Neutrophil (primary cell): ENCODE data around the gene CLEC2L.

Source experiments
- H3K27ac ChIP-seq: fragments of 200-600 bp; sonication (generic); 2 replicates; pipeline ENCODE4 v1.5.1; 2016; ENCODE audit warnings: mild to moderate bottlenecking, moderate library complexity
- H3K27me3 ChIP-seq: fragments of 200-600 bp; sonication (generic); 2 replicates; pipeline ENCODE4 v1.6.0; 2016; ENCODE audit warnings: mild to moderate bottlenecking
- H3K36me3 ChIP-seq: fragments of 200-600 bp; sonication (generic); 2 replicates; pipeline ENCODE4 v1.5.1; 2017
- H3K4me1 ChIP-seq, 2 experiments: fragments of 200-600 bp in 1 of 2; sonication (generic) in 1 of 2; 1 replicate in 1 of 2; 2 replicates in 1 of 2; pipeline versions ENCODE4 v1.5.1 to v1.6.1; 2013 to 2016; ENCODE audit warnings: low read depth in 1 of 2, low read length in 1 of 2, mild to moderate bottlenecking in 1 of 2, moderate library complexity in 1 of 2; ENCODE audit not compliant: control insufficient read depth in 1 of 2, insufficient read depth in 1 of 2
- H3K4me3 ChIP-seq, 2 experiments: fragments of 200-600 bp in 1 of 2; sonication (generic) in 1 of 2; 1 replicate in 1 of 2; 2 replicates in 1 of 2; pipeline ENCODE4 v1.5.1; 2013 to 2016; ENCODE audit warnings: low read depth in 1 of 2, low read length in 1 of 2, mild to moderate bottlenecking in 1 of 2, moderate library complexity in 1 of 2
- H3K9me3 ChIP-seq: fragments of 200-600 bp; sonication (generic); 2 replicates; pipeline ENCODE4 v1.5.1; 2016
- TF ChIP-seq, protein P1 (sequence below): fragments of 200-600 bp; sonication (generic); IDR thresholded peaks from 2 replicates; pipeline ENCODE4 v1.5.1; 2016; ENCODE audit warnings: antibody characterized with exemption

Gene CLEC2L

GRCh38 chr7:139522830-139523198, 671 bp upstream of the CLEC2L start:
- Histone ChIP-seq H3K36me3 (no peaks in the 10 kb centered on the region), H3K27me3 (peaks cover 73% of the 10 kb centered on the region), H3K9me3 (no peaks in the 10 kb centered on the region), H3K4me1 (no peaks in the 10 kb centered on the region), H3K27ac (no peak overlapping the region), H3K4me3 (no peak overlapping the region)
- TF ChIP-seq, protein P1, sequence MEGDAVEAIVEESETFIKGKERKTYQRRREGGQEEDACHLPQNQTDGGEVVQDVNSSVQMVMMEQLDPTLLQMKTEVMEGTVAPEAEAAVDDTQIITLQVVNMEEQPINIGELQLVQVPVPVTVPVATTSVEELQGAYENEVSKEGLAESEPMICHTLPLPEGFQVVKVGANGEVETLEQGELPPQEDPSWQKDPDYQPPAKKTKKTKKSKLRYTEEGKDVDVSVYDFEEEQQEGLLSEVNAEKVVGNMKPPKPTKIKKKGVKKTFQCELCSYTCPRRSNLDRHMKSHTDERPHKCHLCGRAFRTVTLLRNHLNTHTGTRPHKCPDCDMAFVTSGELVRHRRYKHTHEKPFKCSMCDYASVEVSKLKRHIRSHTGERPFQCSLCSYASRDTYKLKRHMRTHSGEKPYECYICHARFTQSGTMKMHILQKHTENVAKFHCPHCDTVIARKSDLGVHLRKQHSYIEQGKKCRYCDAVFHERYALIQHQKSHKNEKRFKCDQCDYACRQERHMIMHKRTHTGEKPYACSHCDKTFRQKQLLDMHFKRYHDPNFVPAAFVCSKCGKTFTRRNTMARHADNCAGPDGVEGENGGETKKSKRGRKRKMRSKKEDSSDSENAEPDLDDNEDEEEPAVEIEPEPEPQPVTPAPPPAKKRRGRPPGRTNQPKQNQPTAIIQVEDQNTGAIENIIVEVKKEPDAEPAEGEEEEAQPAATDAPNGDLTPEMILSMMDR, result no peak

DNA sequence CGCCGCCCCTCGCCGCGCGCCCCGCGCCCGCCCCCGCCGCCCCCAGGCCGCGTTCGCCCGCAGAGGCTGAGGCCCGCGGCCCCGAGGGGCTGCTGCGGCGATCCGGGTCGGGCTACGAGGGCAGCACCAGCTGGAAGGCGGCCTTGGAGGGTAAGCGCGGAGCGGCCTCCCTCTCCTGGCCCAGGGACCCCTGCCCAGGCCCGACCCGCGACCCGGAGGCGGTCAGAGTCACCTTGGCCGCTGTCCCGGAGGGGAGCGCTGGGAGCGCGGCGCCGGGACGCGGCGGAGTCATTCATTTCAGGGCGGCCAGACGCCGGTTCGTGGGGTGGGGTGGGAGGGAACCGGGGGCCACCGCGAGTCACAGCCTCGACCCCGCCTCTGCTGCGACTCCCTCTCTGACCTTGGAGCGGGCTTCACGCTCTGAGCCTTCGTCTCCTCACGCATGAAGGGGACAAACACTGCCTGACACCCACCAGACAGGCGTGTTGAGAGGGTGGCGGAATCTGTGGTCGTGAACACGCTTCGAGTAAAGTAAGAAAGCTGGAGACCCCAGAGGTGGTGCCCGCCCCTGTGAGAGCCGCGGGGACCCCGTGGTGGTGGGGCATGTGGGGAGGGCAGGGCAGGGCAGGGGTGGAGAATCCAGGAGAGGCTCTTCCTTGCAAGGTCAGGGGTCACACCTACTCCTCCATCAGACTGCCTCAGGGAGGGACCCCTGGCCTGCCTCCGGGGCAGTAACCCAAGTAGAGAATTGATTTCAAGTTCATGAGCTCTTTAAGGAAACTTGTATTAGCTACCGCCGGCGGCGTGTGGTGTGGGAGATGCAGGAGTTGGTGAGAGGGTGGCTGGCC, 707 bp downstream of the CLEC2L start:
- Histone ChIP-seq H3K27ac (no peak overlapping the region), H3K4me1 (no peaks in the 10 kb centered on the region), H3K9me3 (no peaks in the 10 kb centered on the region), H3K36me3 (no peaks in the 10 kb centered on the region), H3K27me3 (peaks cover 76% of the 10 kb centered on the region), H3K4me3 (no peak overlapping the region)
- TF ChIP-seq, protein P1, result no peak

DNA sequence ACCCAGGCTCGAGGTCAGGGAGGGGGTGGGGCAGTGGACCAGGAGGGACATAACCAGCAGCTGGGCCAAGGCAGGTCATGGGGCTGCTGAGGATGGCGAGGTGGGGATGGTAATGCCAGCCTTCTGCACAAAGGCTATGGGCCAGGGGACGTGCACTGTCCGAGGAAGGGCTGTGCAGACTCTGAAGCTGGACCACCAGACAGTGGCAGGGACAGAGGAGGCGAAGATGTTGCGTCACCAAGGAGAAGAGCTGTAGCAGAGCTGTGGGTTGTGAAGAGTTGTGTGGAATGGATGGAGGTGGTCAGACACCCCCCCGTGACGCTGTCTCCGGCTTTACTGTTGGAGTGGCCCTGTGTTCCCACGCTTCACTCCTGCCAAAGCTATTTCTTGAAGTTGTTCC, 1.8 kb downstream of the CLEC2L start:
- Histone ChIP-seq H3K36me3 (no peaks in the 10 kb centered on the region), H3K4me1 (no peaks in the 10 kb centered on the region), H3K4me3 (no peak overlapping the region), H3K9me3 (no peaks in the 10 kb centered on the region), H3K27me3 (peaks cover 76% of the 10 kb centered on the region), H3K27ac (no peak overlapping the region)
- TF ChIP-seq, protein P1, result no peak

DNA sequence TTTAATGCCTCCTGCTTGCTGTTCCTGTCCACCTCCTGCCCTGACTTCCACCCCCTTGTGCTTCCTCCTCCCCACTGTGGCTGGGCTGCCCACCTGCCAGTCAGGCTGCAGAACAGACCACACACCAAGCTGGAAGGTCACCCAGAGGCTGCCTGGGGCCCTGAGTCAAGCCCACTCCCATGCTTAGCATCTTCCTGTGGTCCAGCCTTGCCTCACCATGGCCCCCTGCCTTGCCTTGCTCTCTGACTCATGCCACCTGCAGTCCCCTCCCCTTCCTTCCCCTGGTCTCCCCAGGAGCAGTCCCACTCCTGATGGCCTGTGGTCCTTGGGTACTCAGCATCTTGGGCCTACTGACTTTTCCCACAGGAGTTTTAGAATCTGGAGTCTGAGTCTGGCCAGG, 2.3 kb downstream of the CLEC2L start:
- TF ChIP-seq, protein P1, result no peak
- Histone ChIP-seq H3K9me3 (no peaks in the 10 kb centered on the region), H3K4me1 (no peaks in the 10 kb centered on the region), H3K36me3 (no peaks in the 10 kb centered on the region), H3K27ac (no peak overlapping the region), H3K4me3 (no peak overlapping the region), H3K27me3 (peaks cover 76% of the 10 kb centered on the region)

- no peaks in the 10 kb centered on the region for H3K9me3 ChIP-seq
- H3K27me3 ChIP-seq, result peaks cover 67% of the 10 kb centered on the region
- no peaks in the 10 kb centered on the region for H3K4me1 ChIP-seq
- no peaks in the 10 kb centered on the region for H3K36me3 ChIP-seq
- TF ChIP-seq, protein P1, result no peak
- no peak overlapping the region for H3K4me3 ChIP-seq
- H3K27ac ChIP-seq, result no peak overlapping the region
These were observed 3.4 kb downstream of the CLEC2L start for GRCh38 chr7:139526578-139527544.
